ENCODE measurements around the gene ADRA2B. TPM values are rescaled to one million over a fixed set of nuclear protein-coding genes. Genes with fewer than 3 reads are reported as not detected.

ADRA2B gene
- total RNA-seq, 1 experiment from 2014 or later: 0.47 TPM

- Histone ChIP-seq H3K4me3 (replicated peaks in 1 of 2; ENCODE audit: low read depth in 1 of 2, low read length in 2 of 2) (no peak overlapping the region), H3K36me3 (ENCODE audit: control insufficient read depth in 1 of 2, insufficient read depth in 2 of 2, low read length in 2 of 2) (no peaks in the 10 kb centered on the region), H3K4me2 (ENCODE audit: low read length) (no peak overlapping the region), H3K27ac (ENCODE audit: low read depth, low read length) (no peak overlapping the region), H3K27me3 (ENCODE audit: insufficient read depth, low read length) (no peaks in the 10 kb centered on the region), H3K9me3 (ENCODE audit: control insufficient read depth in 1 of 2, insufficient read depth in 1 of 2, low read depth in 1 of 2, low read length in 2 of 2) (peaks cover 11 to 14% of the 10 kb centered on the region in 2 experiments; a peak in 2 of 4 replicates), H2AFZ (ENCODE audit: low read depth, low read length, poor library complexity, severe bottlenecking) (no peak overlapping the region), H3K9me2 (ENCODE audit: insufficient read depth) (no peaks in the 10 kb centered on the region), H3K4me1 (ENCODE audit: control insufficient read depth in 1 of 2, insufficient read depth in 2 of 2, low read length in 2 of 2) (no peaks in the 10 kb centered on the region), H4K20me1 (ENCODE audit: insufficient read depth) (no peaks in the 10 kb centered on the region), H3K9ac (ENCODE audit: low read length) (no peak overlapping the region), H3K79me2 (ENCODE audit: insufficient read depth, low read length) (no peaks in the 10 kb centered on the region)
- ChIA-PET POLR2A (no interaction called here), RAD21 (ENCODE audit: low non-redundant PET in 1 of 2, low total read pairs in 2 of 2, uncharacterized antibody in 2 of 2, unreplicated experiment in 2 of 2) (no interaction called here), CTCF (no interaction called here)
- BruUV-seq (replicated peaks): no TSS peak
- DNase-seq (ENCODE audit: low read depth, low spot score): no peak
- TF ChIP-seq EZH2phosphoT487 (IDR thresholded peaks at IDR 0.05; ENCODE audit: borderline replicate concordance) (no peak), ELF1 (IDR thresholded peaks at IDR 0.05; ENCODE audit: borderline replicate concordance, low read depth) (no peak), MAX (IDR thresholded peaks at IDR 0.05) (no peak), RAD21 (IDR thresholded peaks at IDR 0.05; ENCODE audit: low read depth) (no peak), CBX3 (IDR thresholded peaks at IDR 0.05; ENCODE audit: low read depth) (no peak), REST (IDR thresholded peaks at IDR 0.05; ENCODE audit: low read depth) (no peak), ATF3 (IDR thresholded peaks at IDR 0.05) (no peak), FOSL1 (IDR thresholded peaks at IDR 0.05; ENCODE audit: low read depth) (no peak), ZFX (IDR thresholded peaks at IDR 0.05) (no peak)
- ATAC-seq: no peak
- intact Hi-C loops (cut with micrococcal nuclease): no loop called here
Measured at GRCh38 chr2:96109361-96109680, 7.0 kb downstream of the ADRA2B start.

Data from HCT116 (cell line).